GM19238 (cell line): ENCODE measurements around the gene GNGT1.

Experiments
- DNase-seq: peaks from one replicate; pipeline ENCODE4 v3.0.0; 2011; ENCODE audit warnings: low spot score; ENCODE audit not compliant: insufficient read length

The GNGT1 gene

DNA sequence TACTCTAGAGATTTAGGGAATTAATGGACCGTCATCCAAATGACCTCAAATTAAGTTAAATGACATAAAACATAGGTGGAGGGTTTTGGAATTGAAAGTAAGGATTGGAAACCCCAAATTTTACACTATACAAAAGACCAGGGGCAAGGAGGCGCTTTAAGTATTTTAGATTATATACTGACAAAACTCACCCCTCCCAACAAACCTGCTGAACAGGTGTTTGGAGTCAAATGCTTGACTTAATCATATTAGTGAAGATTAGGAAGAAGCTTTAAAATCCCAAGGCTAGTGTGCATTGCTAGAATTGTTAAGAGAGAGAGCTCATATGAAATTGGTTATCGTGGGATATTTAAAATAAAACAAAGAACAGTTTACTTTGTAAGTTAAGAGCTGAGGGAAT lies at the start of gene GNGT1:
TSS of gene GNGT1 (plus strand) at position 301 of the 400 bp plus-strand sequence. CDS start 180 bp downstream, outside the sequence.
- DNase-seq, result no peak

DNA sequence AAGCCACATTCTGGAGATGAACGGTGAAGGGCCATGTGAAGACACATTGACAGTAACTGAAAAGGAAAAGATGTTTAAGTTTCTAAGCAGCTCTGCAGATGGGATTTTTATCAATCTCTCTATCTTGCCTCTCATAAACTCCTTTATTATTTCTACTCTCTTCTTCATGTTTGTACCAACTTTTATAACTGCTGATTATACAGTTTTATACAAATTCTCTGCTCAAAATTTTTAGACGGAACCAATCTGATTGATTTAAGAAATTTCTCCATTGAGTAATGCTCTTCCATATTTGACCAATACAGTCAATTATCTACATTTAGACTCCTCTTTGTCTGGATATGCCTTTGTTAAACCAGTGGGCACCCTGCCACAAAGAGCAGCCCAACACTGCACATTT lies 47.5 kb upstream of the GNGT1 start:
- no peak for DNase-seq

DNA sequence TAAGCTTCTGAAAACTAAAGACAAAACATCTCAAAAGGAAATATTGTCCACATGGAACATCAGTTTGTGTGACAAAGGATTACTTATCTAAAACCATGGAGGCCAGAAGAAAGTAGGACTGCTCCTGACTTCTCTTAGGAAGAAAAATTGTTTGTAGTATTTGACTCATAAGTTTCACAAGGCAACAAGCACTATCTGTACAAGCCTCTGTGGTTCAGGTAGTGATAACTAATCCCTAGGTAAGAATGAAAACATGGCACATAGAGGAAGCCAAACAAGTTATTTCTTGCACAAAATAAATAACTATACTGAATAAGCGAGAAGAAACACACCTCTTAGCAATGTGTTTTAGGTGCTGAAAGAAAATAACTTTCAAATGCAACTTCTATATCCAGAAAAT lies 46.1 kb upstream of the GNGT1 start:
- no peak for DNase-seq

DNA sequence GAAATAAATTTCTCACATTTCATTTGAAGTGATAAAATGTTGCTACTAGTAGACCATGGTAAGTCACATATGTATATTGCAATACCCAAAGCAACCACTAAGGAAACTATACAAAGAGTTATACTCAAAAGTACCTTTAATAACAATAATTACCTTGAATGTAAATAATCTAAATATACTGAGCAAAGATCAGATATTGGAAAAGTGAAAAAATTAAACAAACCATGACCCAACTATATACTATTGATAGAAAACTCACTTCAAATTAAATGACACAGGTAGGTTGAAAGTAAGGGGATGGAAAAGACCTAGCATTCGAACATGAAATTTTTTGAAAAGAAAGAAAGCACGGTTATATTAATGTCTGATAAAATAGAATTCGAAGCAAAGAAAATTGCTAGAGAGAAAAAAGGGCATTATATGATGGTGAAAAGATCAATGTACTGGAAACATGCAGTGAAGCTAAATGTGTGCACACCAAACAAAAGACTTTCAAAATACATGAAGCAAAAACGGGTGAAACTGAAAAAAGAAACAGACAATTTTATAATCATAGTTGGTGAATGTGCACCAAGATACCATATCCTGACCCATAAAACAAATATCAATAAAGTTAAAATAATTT lies 44.9 kb upstream of the GNGT1 start:
- no peak for DNase-seq

DNA sequence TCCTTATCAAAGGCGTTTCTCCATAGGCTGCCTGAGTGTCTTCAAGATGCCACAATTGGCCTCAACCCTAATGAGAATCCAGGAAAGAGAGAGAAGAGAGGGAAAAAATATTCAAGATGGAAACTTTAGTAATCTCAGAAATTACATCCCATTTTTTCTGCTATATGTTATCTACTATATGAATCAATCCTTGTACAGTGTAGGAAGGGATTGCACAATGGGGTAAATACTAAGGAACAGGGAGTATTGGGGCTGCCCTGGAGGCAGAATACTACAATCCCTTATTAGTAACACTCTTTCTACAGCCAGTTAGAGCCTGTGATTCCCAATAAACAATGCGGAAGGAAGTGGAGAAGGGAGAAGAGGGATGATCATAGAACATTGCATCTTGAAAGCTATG lies 43.7 kb upstream of the GNGT1 start:
- DNase-seq, result no peak

DNA sequence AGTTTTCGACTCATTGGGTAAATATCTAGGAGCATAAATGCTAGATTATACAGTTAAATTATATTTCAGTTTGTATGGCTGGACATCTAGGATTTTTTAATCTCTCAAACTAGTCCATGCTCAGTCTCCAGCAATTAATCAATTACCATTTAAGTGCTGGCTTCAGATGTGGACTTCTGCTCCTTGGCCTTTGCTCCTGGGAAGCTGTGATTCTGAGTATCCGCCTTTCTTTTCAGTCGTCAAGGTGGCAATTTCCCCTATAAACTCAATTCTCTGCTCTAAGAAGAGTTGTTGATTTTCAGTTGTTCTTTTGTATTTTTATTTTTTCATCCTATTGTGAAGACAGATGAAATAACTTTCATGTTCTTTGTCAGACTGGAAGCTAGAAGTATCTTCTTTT lies 39.5 kb upstream of the GNGT1 start:
- no peak for DNase-seq

DNA sequence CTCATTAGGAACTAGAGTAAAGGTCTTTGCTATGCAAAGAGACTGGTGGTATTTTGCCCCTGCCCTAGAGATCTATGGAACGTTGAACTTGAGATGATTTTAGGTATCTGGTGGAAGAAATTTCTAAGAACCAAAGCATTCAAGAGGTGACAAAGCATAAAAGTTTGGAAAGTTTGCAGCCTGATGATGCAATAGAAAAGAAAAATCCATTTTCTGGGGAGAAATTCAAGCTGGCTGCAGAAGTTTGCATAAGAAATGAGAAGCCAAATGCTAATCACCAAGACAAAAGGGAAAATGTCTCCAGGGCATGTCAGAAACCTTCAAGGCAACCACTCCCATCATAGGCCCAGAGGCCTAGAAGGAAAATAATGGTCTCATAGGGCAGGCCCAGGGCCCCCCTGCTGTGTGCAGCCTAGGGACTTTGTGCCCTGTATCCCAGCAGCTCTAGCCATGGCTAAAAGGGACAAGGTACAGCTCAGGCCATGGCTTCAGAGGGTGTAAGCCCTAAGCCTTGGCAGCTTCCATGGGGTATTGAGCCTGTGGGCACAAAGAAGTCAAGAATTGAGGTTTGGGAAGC lies 32.3 kb upstream of the GNGT1 start:
- DNase-seq, result no peak

DNA sequence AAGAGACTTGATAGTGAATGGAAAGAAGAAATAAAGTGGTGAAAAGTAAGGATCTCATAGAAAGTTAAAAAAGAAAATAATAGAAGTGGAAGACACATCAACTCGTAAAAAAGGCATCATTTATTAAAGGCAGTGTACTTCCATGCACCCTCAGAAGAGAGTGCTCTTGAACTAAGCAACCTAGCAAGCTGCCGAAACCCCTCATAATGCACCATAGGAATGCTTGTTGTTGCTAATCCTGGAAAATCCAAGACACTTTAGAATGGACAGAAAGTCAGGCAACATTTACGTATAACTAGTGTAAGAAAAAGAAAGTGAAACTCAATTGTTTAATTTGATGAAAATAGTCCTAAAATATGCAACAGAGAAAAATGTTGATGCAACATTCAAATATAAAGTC lies 28.6 kb upstream of the GNGT1 start:
- DNase-seq, result no peak

DNA sequence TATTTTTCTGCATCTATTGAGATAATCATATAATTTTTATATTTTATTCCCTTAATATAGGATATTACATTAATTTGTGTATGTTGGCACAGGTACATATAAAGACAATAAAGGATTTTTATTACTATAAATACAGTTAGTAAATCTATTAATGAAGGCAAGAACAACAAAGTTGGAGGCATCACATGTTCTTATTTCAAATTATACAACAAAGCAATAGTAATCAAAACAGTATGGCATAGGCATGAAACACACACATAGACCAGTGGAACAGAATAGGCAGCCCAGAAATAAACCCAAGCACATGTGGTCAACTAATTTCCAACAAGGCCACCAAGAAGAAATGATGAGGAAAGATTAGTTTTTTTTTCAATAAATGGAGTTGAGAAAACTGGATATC lies 27.0 kb upstream of the GNGT1 start:
- no peak for DNase-seq

DNA sequence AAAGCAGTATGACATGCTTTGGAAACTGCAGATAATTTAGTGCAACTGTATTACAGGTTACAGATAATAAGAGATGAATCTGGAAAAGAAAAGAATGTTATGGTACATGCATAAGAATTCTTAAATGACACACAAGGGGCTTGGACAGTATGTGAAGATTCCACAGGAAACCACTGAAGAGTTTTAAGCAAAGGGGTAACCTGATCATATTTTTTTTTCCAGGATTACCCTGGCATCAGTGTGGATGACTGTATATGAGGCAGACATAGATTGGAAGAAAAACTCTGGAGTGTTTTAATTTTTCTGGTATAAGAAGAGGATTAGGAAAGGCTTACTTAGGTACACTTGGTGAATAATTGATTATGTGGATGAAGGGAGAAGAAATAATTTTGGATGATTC lies 23.9 kb upstream of the GNGT1 start:
- no peak for DNase-seq

DNA sequence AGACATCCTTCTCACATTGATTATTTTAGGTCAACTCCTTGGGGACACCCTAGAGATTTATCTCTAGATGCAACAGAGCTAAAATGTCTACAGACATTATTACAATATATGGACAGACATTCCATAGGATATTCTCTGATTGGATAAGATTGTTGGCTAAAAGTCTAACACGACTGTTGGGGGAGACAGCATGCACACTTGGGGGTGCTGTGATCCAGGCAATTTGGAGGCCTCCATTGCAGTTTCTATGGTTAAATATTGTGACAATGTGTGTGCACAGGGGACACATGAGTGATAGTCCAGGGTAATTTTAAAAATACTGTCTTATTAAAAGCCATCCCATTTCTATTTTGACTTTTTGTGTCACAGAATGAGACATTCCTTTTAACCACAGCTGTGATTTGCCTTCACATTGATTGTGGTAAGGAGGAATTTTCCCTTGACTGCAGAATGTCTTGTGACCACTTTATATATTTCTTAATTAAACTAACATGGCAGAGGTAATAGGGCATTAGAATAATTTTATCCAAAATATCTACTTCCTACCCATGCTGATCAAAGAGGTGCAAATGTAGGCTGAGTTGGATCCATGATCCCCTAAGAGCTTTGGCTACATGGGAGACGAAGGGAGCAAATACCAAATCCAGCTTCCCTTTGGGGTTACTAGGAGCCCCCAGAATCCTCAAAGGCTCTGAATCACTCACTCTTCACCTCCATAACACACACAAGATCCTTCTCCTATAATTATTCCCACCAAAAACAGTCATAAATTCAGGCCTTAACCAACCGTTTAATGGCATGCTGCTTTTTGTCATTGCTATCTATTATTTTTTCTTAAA lies 23.1 kb upstream of the GNGT1 start:
- DNase-seq, result no peak

DNA sequence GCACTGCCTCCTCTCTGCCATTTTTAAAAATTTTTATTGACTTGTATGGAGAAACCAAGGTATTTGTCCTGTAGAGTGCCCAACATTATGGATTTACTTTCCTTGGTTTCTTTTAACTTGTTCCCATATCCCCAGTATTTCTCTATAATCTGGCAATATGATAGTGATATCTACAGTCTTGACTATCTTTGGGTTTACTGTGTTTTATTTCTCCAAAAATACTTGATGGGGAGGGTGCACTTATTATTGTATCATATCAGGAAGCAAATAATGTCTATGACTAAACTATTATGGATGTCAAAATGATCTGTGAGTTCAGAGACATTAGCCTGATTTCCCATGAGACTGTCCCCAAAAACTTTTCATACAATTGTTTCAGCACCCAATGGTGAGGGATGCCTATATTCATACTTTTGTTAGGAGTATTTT lies 22.4 kb upstream of the GNGT1 start:
- no peak for DNase-seq

DNA sequence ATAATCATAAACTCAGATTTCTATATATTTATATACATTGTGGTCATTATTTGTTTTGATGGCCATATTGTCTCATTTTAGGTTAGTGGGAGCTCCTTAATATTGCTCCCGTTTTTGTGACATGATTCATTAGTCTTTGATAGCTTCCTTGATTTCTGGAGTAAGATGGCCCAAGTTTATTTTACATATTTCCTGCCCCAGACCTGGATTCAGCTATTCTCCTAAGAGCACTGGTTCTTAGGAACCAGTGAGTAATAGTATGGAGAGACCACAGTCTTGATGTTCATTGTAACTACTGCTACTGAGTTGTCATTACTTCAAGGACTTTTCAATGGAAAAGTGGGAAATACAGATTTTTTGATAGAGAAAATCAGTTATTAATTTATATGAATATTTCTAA lies 21.8 kb upstream of the GNGT1 start:
- no peak for DNase-seq

DNA sequence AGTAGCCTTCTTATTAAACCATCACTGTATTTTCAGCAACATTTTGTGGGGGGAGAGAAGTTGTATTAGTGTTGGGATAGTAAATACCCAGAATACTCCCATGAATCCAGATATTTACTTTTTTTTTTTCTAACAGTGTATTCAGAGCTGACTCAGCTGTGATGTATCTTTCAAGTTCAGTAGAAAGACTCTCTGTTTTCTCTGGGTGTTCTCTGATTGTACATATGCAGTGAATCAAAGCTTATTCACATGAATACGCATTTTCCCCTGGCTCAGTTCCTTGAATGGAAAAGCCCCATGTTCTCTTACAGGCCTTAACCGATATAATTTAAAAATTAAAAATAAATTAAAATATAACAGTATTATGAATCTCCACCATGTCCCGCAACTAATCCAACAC lies 17.1 kb upstream of the GNGT1 start:
- DNase-seq, result no peak

DNA sequence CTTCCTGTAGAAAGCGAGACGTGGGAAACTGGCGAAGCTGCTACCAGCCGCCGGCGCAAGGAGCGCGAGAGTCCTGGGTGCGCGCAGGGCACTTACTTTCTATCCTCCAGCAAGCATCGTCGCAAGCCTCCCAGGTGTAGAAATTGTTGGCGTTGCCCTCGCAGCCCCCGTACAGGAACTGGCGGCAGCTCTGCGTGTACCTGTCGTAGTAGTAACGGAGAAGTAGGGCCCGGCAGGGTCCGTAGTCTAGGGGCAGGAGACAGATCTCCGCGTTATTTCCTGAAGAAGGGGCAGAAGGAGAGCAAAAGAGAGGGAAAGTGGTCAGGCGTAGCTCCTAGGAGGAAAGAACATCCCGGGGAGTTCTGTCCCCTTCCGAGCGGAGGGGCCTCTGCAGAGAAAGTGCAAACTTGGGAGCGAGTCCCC lies 16.3 kb upstream of the GNGT1 start:
- no peak for DNase-seq

DNA sequence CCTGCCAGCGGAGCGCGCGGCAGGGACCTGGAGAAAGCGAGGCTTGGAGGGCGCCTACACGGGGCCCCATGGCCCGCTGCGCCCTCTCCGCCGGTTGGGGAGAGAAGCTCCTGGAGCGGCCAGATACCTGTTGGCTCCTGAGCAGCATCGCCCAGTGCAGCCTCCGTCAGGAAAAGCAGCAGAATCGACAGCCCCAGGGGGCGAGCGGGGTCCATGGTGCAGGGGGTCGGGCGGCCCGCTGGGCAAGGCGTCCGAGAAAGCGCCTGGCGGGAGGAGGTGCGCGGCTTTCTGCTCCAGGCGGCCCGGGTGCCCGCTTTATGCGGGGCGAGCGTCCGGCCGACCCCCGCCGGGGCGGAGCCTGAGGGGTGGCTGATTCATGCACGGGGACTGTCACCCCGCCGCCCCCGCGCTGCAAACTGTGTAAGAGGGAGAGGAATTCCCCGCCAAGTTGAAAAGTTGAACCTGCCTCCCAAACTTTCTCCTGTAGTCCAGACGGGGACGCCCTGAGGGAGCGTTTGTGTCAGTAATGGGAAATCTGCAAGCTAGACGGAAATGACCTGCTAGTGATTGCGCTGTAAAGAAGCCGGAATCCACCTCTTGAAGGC lies 15.8 kb upstream of the GNGT1 start, which contains the start of gene TFPI2:
TSS of gene TFPI2 (minus strand) at position 290 of the 605 bp plus-strand sequence. CDS start at position 215, 75 bp downstream.
- DNase-seq, result no peak

DNA sequence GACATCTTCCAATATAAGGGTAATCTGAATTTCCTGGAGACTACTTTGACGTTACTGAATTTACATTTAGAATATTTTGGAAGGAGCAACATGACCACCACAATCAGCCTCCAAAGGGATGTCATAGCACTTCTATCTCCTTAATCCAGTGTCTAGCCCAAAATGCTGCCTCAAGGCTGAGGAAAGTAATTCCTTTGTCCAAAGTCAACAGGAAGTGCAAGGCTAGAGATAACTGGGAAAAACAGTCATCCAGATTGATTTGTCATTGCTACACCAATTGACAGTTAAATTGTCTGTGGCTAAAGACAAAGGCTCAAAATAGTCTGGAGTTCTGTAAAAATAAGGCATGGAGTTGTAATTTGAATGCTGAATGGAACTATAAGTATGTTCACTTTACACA lies 11.9 kb upstream of the GNGT1 start:
- no peak for DNase-seq

DNA sequence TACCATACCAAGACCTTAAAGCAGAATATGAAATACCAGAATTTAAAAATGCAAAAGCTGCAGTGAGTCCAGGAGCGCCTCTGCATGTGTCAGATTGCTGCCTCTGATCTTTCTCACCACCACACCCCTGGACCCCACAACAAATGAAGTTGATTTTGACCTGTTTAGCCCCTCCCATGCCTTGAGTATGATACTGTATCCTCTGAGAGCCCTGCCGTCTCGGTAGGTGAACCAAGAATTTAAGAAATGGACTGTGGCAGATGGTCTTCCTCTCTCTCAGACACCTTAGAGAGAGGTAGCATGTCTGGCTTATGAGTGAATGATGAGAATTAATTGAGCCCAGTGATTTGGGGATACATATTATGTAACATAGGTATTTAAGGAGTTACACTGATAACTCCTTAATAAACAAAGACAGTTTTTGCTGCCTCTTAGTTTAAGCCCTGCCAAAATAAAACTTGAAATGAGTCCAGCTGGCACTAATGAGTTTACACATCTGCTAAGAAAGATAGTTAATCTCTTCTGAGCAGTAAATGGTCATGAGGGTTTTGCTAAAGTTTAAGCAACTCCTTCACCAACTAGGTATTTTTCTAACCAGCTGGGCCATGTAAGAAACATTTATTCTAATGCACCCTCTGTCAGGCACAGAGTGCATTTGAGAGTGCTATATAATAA lies 11.3 kb upstream of the GNGT1 start:
- DNase-seq, result no peak

DNA sequence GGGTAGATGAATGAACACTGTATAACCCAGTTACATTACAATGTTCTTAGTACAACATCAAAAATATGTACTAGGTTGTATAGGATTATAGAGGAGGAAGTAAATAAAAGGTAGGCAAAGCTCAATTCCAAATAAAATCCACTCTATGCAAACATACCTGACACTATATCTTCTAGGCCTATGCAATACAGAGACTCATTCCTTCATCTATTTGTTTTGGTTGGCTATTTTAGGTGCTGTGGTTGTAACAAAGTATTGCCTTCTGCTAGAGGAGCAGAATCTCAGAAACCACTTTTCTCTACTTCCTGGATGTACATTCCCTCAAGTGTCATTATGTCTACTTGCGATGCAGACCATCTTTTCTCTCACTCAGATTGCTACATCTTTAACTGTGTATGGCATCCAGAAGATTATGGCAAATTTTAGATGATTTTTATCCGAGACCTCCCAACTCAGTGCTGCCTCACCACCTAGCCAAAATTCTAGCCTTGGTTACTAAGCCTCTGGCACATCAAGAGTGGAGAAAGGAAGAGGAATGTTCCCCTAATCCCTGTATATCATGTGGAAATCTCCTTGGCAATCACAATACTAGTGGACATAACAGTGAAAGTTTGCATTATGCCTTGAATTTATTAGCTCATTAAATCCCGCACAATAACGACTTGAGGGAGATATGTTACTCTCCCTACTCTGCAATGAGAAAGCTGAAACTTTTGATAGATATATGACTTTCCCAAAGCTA lies 10.3 kb upstream of the GNGT1 start:
- DNase-seq, result no peak

DNA sequence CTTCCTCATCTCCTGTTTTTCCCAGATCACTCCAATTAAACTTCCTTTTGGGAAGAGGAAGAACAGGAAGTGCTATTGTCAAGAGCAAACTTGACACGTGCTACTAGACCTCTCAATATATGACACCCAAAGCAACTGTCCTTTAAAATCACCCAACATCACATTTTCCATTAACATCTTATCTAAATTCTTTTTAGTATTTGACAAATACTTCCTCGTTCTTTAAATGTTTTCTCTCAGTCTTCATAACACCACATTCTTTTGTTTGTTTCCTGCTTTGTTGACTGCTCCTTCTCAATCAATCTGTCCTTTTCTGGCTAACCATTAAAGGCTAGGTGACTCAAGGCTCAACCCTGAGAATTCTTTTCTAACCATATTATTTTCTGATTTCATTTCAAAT lies 8.7 kb upstream of the GNGT1 start:
- DNase-seq, result no peak
